Fibroblast of mammary gland (primary cell): ENCODE results near the gene PLCL2.

ENCODE experiments used
- DNase-seq: peaks from one replicate; pipeline ENCODE4 v3.0.0-alpha.2; 2010; ENCODE audit warnings: low read depth
- H3K4me3 ChIP-seq: 2 replicates; pipeline ENCODE4 v1.5.1; 2011; ENCODE audit warnings: low read depth, mild to moderate bottlenecking, low read length, moderate library complexity; ENCODE audit not compliant: control insufficient read depth
- CTCF ChIP-seq: conservative IDR thresholded peaks from 2 replicates; pipeline ENCODE4 v1.5.1; 2011; ENCODE audit warnings: low read depth, low read length, inconsistent platforms; ENCODE audit not compliant: control insufficient read depth, insufficient read depth

PLCL2 gene

GRCh38 chr3:16912400-16913263 is 27.9 kb downstream of the PLCL2 start:
- no peak for DNase-seq
- H3K4me3 ChIP-seq = no peak overlapping the region
- TF ChIP-seq CTCF = no peak

GRCh38 chr3:16913264-16913580 is 28.5 kb downstream of the PLCL2 start:
- TF ChIP-seq CTCF = no peak
- no peak for DNase-seq
- H3K4me3 ChIP-seq = no peak overlapping the region

- TF ChIP-seq CTCF = no peak
- H3K4me3 ChIP-seq = no peak overlapping the region
- DNase-seq = peak; percentile 37
Observed at GRCh38 chr3:16916840-16917239, 32.1 kb downstream of the PLCL2 start.

GRCh38 chr3:16917256-16917935 is 32.6 kb downstream of the PLCL2 start:
- H3K4me3 ChIP-seq = no peak overlapping the region
- DNase-seq = peak; percentile 66

GRCh38 chr3:16917980-16918682 is 33.4 kb downstream of the PLCL2 start:
- no peak for TF ChIP-seq CTCF
- no peak overlapping the region for H3K4me3 ChIP-seq
- no peak for DNase-seq

More at GRCh38 chr3:16917256-16917935, 32.6 kb downstream of the PLCL2 start:
- no peak for TF ChIP-seq CTCF

GRCh38 chr3:16918683-16919025 is 33.9 kb downstream of the PLCL2 start:
- TF ChIP-seq CTCF = no peak
- no peak overlapping the region for H3K4me3 ChIP-seq
- DNase-seq = no peak
